Measurements from ENCODE around the gene HSPA4. TPM values are rescaled to one million over a fixed set of nuclear protein-coding genes. Genes with fewer than 3 reads are reported as not detected.

HSPA4 gene
- polyA plus RNA-seq, 1 donor (not counting 4 experiments of a cell fraction or from before 2014, with no cell fraction given): 119 TPM

DNA sequence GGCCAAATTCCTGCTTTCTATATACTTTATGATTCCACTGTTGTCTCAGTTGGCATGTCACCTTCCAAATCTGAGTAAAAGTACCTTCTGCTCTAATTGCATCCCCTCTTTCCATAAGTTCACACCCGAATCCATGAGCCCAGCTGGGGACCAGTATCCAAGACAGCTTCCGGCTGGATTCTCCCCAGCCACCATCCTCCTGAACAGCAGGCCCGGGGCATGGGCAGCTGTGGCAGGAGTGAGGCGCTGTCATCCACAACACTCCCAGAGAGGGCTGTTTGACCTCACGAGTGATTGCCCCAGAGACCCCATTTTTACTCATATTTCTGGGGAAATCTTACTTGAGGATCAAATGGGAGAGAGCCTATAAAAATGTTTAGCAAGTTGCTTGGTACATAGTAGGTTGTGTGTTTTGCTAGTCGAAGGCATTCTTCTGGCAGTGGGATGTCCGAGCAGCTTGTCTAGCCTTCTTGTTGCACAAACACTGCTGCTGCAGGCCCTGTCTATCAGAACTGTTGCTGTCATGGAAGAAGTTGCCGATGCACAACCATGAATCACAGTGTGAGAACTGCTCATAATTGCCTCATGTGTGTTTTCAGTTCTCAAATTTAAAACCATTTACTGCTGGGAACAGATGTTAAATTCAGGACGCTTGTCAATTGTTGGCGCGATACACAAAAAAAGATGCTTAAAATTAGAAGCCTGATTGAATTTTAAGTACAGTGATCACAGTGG lies 93.8 kb downstream of the HSPA4 start:
- Histone ChIP-seq H3K4me2 (ENCODE audit: control insufficient read depth, extremely low read depth, insufficient read depth, low read depth, low read length) (no peak overlapping the region), H3K36me3 (ENCODE audit: control insufficient read depth in 2 of 2, extremely low read depth in 1 of 2, insufficient read depth in 2 of 2, low read length in 2 of 2) (no peaks in the 10 kb centered on the region), H3K27me3 (ENCODE audit: control insufficient read depth, extremely low read depth, insufficient read depth, low read length) (no peaks in the 10 kb centered on the region), H3K79me2 (ENCODE audit: control insufficient read depth, insufficient read depth, low read length) (no peaks in the 10 kb centered on the region), H3K4me1 (ENCODE audit: control insufficient read depth, extremely low read depth, insufficient read depth, low read length) (no peaks in the 10 kb centered on the region), H3K27ac (ENCODE audit: control insufficient read depth, insufficient read depth, low read length) (no peak overlapping the region), H3K9ac (ENCODE audit: control insufficient read depth, extremely low read depth, insufficient read depth, low read length) (no peak overlapping the region), H4K20me1 (ENCODE audit: control insufficient read depth, extremely low read depth, insufficient read depth, low read length) (no peaks in the 10 kb centered on the region), H3K4me3 (ENCODE audit: control insufficient read depth in 2 of 3, extremely low read depth in 1 of 3, insufficient read depth in 2 of 3, low read depth in 1 of 3, low read length in 3 of 3) (no peak overlapping the region), H2AFZ (ENCODE audit: control insufficient read depth, low read length) (no peak overlapping the region), H3K9me3 (ENCODE audit: control insufficient read depth, low read depth, low read length) (no peaks in the 10 kb centered on the region), H3K9me1 (ENCODE audit: control insufficient read depth, extremely low read depth, insufficient read depth, low read length) (no peaks in the 10 kb centered on the region)
- DNase-seq (ENCODE audit: low read depth, low spot score): no peak
- dilution Hi-C loops (cut with MboI; ENCODE audit: extremely low pct_ligation_motif_present, low sequenced_read_pairs): no loop called here
- no peak for TF ChIP-seq EZH2 (IDR thresholded peaks at IDR 0.05; ENCODE audit: low read length)
- TF ChIP-seq, protein P1, sequence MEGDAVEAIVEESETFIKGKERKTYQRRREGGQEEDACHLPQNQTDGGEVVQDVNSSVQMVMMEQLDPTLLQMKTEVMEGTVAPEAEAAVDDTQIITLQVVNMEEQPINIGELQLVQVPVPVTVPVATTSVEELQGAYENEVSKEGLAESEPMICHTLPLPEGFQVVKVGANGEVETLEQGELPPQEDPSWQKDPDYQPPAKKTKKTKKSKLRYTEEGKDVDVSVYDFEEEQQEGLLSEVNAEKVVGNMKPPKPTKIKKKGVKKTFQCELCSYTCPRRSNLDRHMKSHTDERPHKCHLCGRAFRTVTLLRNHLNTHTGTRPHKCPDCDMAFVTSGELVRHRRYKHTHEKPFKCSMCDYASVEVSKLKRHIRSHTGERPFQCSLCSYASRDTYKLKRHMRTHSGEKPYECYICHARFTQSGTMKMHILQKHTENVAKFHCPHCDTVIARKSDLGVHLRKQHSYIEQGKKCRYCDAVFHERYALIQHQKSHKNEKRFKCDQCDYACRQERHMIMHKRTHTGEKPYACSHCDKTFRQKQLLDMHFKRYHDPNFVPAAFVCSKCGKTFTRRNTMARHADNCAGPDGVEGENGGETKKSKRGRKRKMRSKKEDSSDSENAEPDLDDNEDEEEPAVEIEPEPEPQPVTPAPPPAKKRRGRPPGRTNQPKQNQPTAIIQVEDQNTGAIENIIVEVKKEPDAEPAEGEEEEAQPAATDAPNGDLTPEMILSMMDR (optimal IDR thresholded peaks at IDR 0.05 in 1 of 3, IDR thresholded peaks at IDR 0.05 in 1 of 3, conservative IDR thresholded peaks at IDR 0.05 in 1 of 3; ENCODE audit: extremely low read depth in 1 of 3, insufficient read depth in 2 of 3, low read length in 3 of 3): no peak
- FAIRE-seq: no peak

DNA sequence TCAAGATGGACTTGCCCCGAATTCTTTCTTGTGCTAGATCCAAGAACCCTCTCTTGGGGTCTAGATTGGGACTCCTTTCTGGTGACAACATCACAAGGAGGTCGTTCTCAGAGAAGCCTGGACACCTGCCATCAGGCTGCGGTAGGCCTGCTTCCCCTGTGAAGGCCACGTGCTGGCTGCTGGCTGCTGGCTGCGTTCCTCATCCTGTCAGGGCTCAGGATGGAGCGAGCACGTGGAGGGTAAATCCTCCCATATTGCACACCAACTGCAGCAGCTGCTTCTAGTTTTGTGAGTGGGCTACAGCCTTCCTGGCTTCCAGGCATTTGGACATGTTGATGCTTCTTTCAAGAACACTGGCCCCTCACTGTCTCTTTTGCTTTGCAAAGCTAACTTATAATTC lies 95.6 kb downstream of the HSPA4 start:
- H2AFZ ChIP-seq (ENCODE audit: control insufficient read depth, low read length): no peak overlapping the region
- DNase-seq (ENCODE audit: low read depth, low spot score) (no peak), FAIRE-seq (no peak)
- no peaks in the 10 kb centered on the region for H3K9me3 ChIP-seq (ENCODE audit: control insufficient read depth, low read depth, low read length)
- H3K36me3 ChIP-seq (ENCODE audit: control insufficient read depth in 2 of 2, extremely low read depth in 1 of 2, insufficient read depth in 2 of 2, low read length in 2 of 2): no peaks in the 10 kb centered on the region
- H3K9ac ChIP-seq (ENCODE audit: control insufficient read depth, extremely low read depth, insufficient read depth, low read length): no peak overlapping the region
- H3K9me1 ChIP-seq (ENCODE audit: control insufficient read depth, extremely low read depth, insufficient read depth, low read length): no peaks in the 10 kb centered on the region
- TF ChIP-seq EZH2 (IDR thresholded peaks at IDR 0.05; ENCODE audit: low read length): no peak
- TF ChIP-seq, protein P1 (optimal IDR thresholded peaks at IDR 0.05 in 1 of 3, IDR thresholded peaks at IDR 0.05 in 1 of 3, conservative IDR thresholded peaks at IDR 0.05 in 1 of 3; ENCODE audit: extremely low read depth in 1 of 3, insufficient read depth in 2 of 3, low read length in 3 of 3): no peak
- no peaks in the 10 kb centered on the region for H4K20me1 ChIP-seq (ENCODE audit: control insufficient read depth, extremely low read depth, insufficient read depth, low read length)
- H3K79me2 ChIP-seq (ENCODE audit: control insufficient read depth, insufficient read depth, low read length): no peaks in the 10 kb centered on the region
- no peak overlapping the region for H3K4me2 ChIP-seq (ENCODE audit: control insufficient read depth, extremely low read depth, insufficient read depth, low read depth, low read length)
- no peaks in the 10 kb centered on the region for H3K27me3 ChIP-seq (ENCODE audit: control insufficient read depth, extremely low read depth, insufficient read depth, low read length)
- dilution Hi-C loops (cut with MboI; ENCODE audit: extremely low pct_ligation_motif_present, low sequenced_read_pairs): no loop called here
- no peaks in the 10 kb centered on the region for H3K4me1 ChIP-seq (ENCODE audit: control insufficient read depth, extremely low read depth, insufficient read depth, low read length)
- H3K27ac ChIP-seq (ENCODE audit: control insufficient read depth, insufficient read depth, low read length): no peak overlapping the region
- H3K4me3 ChIP-seq (ENCODE audit: control insufficient read depth in 2 of 3, extremely low read depth in 1 of 3, insufficient read depth in 2 of 3, low read depth in 1 of 3, low read length in 3 of 3): no peak overlapping the region
